Astrocyte (in vitro differentiated cells and primary cell): Measurements from ENCODE around the gene GOLIM4.

Experiments used
- CTCF ChIP-seq: IDR thresholded peaks from 2 replicates; pipeline ENCODE4 v1.5.1; 2011; ENCODE audit warnings: low read depth, mild to moderate bottlenecking, inconsistent platforms, low read length, moderate library complexity; ENCODE audit not compliant: insufficient read depth
- EZH2 ChIP-seq: IDR thresholded peaks from 2 replicates; pipeline ENCODE4 v1.6.1; 2012; ENCODE audit warnings: mild to moderate bottlenecking, low read length, inconsistent platforms; ENCODE audit not compliant: insufficient read depth

DNA sequence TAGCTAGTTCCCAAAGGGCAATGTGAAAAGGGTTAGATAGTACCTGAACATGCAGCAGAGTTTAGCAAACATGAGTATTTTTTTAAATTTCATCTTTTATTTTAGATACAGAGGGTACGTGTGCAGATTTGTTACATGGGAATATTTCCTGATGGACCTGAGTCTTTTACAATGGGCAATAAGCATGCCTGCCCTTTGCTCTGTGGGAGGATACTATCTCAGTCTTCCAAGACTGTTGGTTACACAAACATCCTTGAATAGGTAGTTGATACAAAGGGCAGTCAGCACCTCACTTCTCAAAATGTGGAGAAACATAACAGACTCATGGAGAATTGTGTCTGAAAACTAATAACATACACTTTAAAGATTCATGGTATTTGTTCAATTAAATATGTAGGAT, 103.3 kb downstream of the GOLIM4 start:
- TF ChIP-seq EZH2 (no peak), CTCF (no peak)
